Stromal cell of bone marrow (primary cell): ENCODE measurements around the gene ANGPTL7.

Experiments
- DNase-seq: peaks from one replicate; pipeline ENCODE4 v3.0.0-alpha.2; 2012; ENCODE audit warnings: low read depth

Gene ANGPTL7

GRCh38 chr1:11204396-11205190 lies 15.4 kb downstream of the ANGPTL7 start:
- DNase-seq = no peak

GRCh38 chr1:11207898-11208611 lies 18.9 kb downstream of the ANGPTL7 start:
- DNase-seq = no peak

GRCh38 chr1:11211461-11211860 lies 22.3 kb downstream of the ANGPTL7 start:
- no peak for DNase-seq

GRCh38 chr1:11211925-11212587 lies 22.9 kb downstream of the ANGPTL7 start:
- DNase-seq = no peak

- no peak for DNase-seq
These were observed 25.7 kb downstream of the ANGPTL7 start for GRCh38 chr1:11214698-11215380.

- no peak for DNase-seq
These were observed 26.3 kb downstream of the ANGPTL7 start for GRCh38 chr1:11215381-11216005.

GRCh38 chr1:11216074-11216473 lies 26.9 kb downstream of the ANGPTL7 start:
- no peak for DNase-seq

GRCh38 chr1:11227106-11228077 lies 38.2 kb downstream of the ANGPTL7 start:
- no peak for DNase-seq

GRCh38 chr1:11229203-11229602 lies 40.0 kb downstream of the ANGPTL7 start:
- DNase-seq = no peak

- DNase-seq = no peak
These were observed 44.1 kb downstream of the ANGPTL7 start for GRCh38 chr1:11233208-11233607.

- DNase-seq = no peak
These were observed 48.2 kb downstream of the ANGPTL7 start for GRCh38 chr1:11237356-11237755.

GRCh38 chr1:11238311-11238710 lies 49.2 kb downstream of the ANGPTL7 start:
- no peak for DNase-seq

- DNase-seq = no peak
These were observed 56.1 kb downstream of the ANGPTL7 start for GRCh38 chr1:11245248-11245647.
